Erythroblast (primary cell): Measurements from ENCODE around the gene RIPPLY3.
A peak's percentile ranks its signal among the peaks of the same experiment; 100 is the strongest.
"Not testable (repeated sequence)": the region's sequence is repeated elsewhere in the genome, so short reads cannot be mapped to it uniquely, and the experiment has no call there.

Source experiments
- DNase-seq, 2 experiments: peaks; one replicate each; lab custom pipeline; 2025; lab: John Stamatoyannopoulos, UW
- GATA1 ChIP-seq: IDR thresholded peaks from 2 replicates; pipeline ENCODE4 v1.6.1; 2011; ENCODE audit warnings: low read depth, mild to moderate bottlenecking, control low read depth, low read length, moderate library complexity
- POLR2A ChIP-seq: IDR thresholded peaks from 2 replicates; pipeline ENCODE4 v1.6.1; 2011; ENCODE audit warnings: mild to moderate bottlenecking, low read length

Gene RIPPLY3

GRCh38 chr21:36973986-36974850 is 32.3 kb upstream of the RIPPLY3 start:
- TF ChIP-seq GATA1 (no peak), POLR2A (no peak)

DNA sequence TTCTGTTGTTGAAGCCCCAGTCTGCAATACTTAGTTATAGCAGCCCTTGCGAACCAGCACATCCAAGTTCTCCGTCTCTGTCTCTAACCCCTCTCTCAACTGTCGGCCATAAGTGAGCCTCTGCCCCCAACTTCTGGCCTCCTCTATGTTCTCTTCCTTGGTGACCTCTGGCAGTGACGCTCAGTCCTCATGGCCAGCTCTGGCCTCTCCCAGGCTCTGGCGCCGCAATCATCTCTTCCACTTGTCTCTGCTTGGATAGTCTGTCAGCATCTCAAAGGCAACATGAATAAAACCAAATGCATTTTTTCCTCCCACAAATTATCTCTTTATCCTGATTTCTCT is 31.7 kb upstream of the RIPPLY3 start:
- no peak for DNase-seq
- TF ChIP-seq POLR2A (no peak), GATA1 (no peak)

More at GRCh38 chr21:36973986-36974850, 32.3 kb upstream of the RIPPLY3 start:
- DNase-seq = peak; percentile 51 to 55

DNA sequence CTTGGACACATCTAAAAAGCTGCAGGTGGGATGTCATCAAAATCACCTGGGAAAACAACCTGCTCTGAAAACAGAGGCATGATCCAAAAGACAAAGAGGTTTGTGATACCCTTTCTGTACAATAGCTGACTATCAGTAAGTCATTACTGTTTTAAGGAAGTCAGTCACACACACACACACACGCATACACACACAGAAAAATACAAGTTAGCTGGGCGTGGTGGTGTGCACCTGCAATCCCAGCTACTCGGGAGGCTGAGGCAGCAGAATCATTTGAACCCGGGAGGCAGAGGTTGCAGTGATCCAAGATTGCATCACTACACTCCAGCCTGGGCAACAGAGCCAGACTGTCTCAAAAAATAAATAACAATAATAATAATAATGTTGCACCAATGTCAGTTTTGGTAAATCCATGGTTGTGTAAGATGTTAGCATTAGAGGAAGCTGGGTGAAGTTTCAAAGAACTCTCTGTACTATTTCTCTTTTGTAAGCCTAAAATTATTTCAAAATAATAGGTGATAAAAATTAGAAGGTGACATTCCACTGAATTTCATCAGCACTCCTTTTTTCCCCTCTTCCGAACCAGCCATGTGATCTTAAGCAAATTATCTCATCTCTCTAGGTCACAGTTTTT is 30.2 kb upstream of the RIPPLY3 start:
- no peak for DNase-seq
- TF ChIP-seq GATA1 (no peak), POLR2A (no peak)

DNA sequence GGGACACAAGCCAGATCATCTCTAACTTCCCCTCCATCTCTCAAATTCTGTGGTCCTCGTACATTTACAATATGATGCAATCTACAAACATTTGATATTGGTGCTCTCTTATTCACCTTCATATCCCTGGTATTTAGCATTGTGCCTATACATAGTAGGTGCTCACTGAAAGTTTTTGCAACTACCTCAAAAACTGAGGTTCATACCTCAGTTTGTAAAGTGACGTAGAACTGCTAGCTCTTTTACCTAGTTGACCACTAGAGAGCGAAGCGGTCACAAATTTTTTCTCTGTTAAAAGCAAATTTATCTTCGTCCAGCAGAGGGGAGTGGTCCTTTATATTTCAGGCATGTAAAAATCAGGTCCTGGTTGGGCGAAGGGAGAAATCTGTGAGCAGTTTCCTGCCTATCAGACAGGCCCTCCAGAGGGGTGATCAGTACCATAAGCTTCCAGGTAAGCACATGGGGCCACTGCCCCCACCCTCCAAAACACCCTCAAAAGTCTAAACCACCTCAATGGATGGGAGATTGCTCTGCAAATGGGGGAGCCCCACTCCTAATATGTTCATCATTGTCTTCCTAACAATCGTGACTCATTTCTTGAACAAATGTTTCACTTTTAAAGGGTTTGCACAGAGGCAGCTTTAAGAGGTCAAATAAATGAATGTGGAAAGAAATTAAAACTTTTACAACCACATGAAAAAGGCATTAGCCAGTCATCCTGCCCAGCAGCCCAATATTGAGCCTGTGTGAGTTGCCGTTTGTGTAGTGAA is 29.4 kb upstream of the RIPPLY3 start:
- peak; percentile 72 to 80 for DNase-seq
- TF ChIP-seq POLR2A (no peak), GATA1 (no peak)

DNA sequence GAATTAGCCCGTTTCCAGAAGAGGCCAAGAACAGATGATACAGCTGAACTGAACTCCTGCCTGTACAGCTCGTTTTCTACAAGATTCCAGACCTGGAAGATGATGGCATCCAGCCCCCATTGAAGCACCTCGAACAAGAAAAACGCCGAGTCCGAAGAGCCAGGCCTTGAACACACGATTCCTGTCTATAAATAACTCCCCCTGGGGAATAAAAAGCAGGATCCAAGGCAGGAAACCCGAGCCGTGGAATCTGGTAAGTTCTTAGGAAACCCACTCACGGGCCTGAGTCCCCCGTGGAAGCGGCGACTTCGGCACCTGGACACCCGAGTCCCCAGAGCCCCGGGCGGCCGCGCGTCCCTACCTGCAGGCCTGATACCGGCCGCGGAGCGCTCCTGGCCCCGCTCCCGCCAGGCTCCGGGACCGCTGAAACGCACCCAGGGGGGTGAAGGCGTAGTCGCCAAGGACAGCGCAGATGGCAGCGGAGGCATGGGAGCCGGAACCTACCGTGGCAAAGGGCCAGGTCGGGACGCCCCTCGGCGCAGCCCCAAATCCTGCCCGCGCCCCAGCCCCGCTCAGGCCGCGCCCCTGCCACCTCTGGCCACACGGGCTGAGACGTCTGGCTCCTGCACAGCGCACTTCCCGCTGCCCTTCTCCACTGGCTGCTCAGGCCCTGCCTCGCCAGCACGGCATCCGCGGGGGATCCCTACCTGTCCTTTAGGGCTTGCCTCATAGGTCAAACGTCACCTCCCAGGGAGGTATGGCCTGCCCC is 26.0 kb upstream of the RIPPLY3 start:
- TF ChIP-seq POLR2A = no peak
- no peak for TF ChIP-seq GATA1
- DNase-seq = no peak

DNA sequence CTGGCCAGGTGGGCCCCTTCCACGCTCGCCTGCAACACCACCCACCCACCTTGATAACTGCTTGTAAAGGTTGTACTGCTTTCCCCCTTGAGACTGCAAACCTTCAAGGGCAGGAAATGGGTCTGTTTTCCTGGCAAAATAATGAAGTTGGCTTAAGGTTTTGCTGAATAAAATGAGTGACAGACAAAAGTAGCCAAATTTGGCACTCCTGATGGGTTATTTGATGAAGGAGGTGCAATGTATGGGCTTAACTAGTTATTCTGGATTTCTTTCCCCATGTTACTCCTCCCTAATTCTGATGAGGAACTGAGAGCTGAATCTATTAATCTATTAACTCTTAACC is 25.5 kb upstream of the RIPPLY3 start:
- TF ChIP-seq POLR2A (no peak), GATA1 (no peak)
- no peak for DNase-seq

- no peak for TF ChIP-seq GATA1
- no peak for TF ChIP-seq POLR2A
- DNase-seq = no peak
Measured at GRCh38 chr21:36981977-36982700, 24.4 kb upstream of the RIPPLY3 start.

GRCh38 chr21:36985751-36986594 is 20.5 kb upstream of the RIPPLY3 start:
- DNase-seq = no peak

DNA sequence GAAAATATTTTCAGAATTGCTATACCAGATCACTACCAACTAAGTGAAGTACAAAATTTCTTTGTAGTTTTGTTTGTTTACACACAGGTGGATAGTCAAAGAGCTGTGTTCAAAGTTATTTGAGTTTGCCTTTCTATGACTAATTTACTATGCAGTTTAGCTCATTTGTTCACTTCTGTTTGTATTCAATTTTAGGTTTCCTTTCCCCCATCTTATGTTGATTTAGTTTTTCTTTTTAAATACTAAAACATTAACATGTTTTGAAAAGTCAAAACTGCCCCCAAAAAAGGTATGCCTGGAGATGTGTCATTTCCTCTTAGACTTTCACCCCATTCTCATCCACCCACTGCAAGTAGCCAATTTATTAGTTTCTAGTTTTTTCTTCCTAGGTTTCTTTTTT is 18.7 kb upstream of the RIPPLY3 start:
- DNase-seq = no peak
- TF ChIP-seq GATA1 = no peak
- TF ChIP-seq POLR2A = no peak

More at GRCh38 chr21:36985751-36986594, 20.5 kb upstream of the RIPPLY3 start:
- no peak for TF ChIP-seq GATA1
- TF ChIP-seq POLR2A = no peak

- DNase-seq = no peak
- TF ChIP-seq POLR2A (no peak), GATA1 (no peak)
Measured at GRCh38 chr21:36988536-36988935, 18.0 kb upstream of the RIPPLY3 start.

DNA sequence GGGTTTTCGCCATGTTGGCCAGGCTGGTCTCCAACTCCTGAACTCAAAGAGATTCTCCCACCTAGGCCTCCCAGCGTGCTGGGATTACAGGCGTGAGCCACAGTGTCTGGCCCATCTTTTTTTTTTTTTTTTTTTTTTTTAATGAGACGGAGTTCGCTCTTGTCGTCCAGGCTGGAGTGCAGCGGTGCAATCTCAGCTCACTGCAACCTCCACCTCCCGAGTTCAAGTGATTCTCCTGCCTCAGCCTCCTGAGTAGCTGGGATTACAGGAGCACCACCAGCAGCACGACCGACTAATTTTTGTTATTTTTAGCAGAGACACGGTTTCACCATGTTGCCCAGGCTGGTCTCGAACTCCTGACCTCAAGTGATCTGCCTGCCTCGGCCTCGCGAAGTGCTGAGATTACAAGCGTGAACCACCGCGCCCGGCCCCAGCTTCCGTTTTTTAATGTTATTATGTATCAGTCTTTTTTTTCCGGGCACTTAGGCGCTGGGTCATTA is 17.3 kb upstream of the RIPPLY3 start:
- not testable (repeated sequence) for DNase-seq

DNA sequence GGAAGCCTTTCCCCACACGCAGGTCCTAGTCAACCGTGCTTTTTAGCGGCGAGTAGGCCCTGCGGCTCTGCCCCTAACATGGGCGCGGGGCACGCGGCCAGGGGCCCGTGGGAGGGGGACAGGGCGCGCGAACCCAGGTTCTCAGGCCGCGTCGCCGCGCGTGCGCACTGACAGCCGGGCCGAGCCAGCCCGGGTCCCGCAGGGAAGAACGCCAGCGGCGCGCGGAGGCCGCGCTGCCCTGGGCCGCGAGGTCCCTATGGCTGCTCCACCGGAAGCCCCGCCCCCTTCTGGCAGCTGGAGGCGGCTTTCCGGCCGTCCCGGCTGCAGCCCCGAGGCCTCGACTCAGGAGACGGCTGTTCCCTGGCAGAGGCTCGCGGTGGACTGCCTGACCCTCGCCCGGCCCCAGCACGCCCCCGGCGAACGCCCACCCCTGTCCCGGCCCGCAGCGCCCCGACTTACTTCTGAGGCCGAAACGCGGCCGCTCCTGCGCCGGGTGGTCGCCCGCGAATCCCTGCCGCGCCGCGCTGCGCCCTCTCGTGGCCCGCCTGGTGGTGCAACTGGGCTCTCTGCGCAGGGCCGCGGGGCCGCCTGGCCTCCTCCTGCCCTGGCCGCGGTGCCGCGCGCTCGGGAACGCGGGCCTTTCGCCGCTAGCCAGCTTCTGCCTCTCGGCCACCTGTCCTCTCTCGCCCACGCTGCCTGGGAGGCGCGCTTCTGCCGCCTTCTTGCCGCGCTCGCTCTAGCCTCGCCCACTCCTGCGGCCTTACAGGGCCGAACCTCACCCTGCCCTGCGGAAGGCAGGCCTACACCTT is 16.6 kb upstream of the RIPPLY3 start:
- peak; percentile 60 for TF ChIP-seq POLR2A
- no peak for TF ChIP-seq GATA1

More for the DNA sequence above, 16.6 kb upstream of the RIPPLY3 start:
- DNase-seq = peak; percentile 95 to 97
